ENCODE results near the gene GEN1.

- no peak for TF ChIP-seq REST (IDR thresholded peaks at IDR 0.05; ENCODE audit: low read depth)
- no peak for TF ChIP-seq CEBPB (IDR thresholded peaks at IDR 0.05)
- TF ChIP-seq EP300 (IDR thresholded peaks at IDR 0.05; ENCODE audit: borderline replicate concordance) = no peak
- TF ChIP-seq CREB1 (IDR thresholded peaks at IDR 0.05; ENCODE audit: low read depth) = no peak
- no peak for TF ChIP-seq ZBTB7A (IDR thresholded peaks at IDR 0.05; ENCODE audit: low read depth)
- TF ChIP-seq MAX (IDR thresholded peaks at IDR 0.05) = no peak
- TF ChIP-seq RAD21 (IDR thresholded peaks at IDR 0.05; ENCODE audit: low read depth) = no peak
- TF ChIP-seq TAF1 (IDR thresholded peaks at IDR 0.05; ENCODE audit: low read depth) = no peak
- no peak for TF ChIP-seq TCF12 (IDR thresholded peaks at IDR 0.05; ENCODE audit: low read depth)
- TF ChIP-seq FOXM1 (IDR thresholded peaks at IDR 0.05; ENCODE audit: borderline replicate concordance, low read depth) = no peak
- TF ChIP-seq YY1 (IDR thresholded peaks at IDR 0.05; ENCODE audit: low read depth) = no peak
- TF ChIP-seq EGR1 (IDR thresholded peaks at IDR 0.05) = no peak
- TF ChIP-seq NFIC (IDR thresholded peaks at IDR 0.05) = no peak
- no peak for TF ChIP-seq USF1 (IDR thresholded peaks at IDR 0.05)
These were observed 43.2 kb upstream of the GEN1 start for GRCh38 chr2:17710547-17711248.
